PC-9 (cell line): ENCODE results near the gene ARHGAP11A. TPM values are rescaled to one million over a fixed set of nuclear protein-coding genes. Genes with fewer than 3 reads are reported as not detected.
"Not testable (repeated sequence)": the region's sequence is repeated elsewhere in the genome, so short reads cannot be mapped to it uniquely, and the experiment has no call there.

Source experiments
- BruUV-seq: library from RNA; stranded (reverse); fragments of 400-500 nt; replicated peaks from 2 replicates; lab custom pipeline; 2021; lab: Mats Ljungman, UMichigan
- CTCF ChIA-PET: fragments of 300-600 bp; sonication (Branson Sonifier 250); formaldehyde crosslinking; loops from one replicate; lab custom pipeline; 2022; ENCODE audit warnings: antibody characterized with exemption; lab: Charles Lee
- POLR2A ChIA-PET: fragments of 300-600 bp; sonication (Branson Sonifier 250); formaldehyde crosslinking; loops from one replicate; lab custom pipeline; 2022; ENCODE audit warnings: antibody characterized with exemption; ENCODE audit not compliant: unreplicated experiment; lab: Charles Lee
- DNase-seq, 2 experiments: peaks; one replicate each; pipeline versions ENCODE4 v3.0.0 to v3.0.0-alpha.2; 2015 to 2022; ENCODE audit warnings: mixed read lengths in 1 of 2
- H2AFZ ChIP-seq: fragments of 200-600 bp; sonication (generic); 2 replicates; pipeline ENCODE4 v1.8.1; 2017; ENCODE audit warnings: antibody characterized with exemption
- H3F3A ChIP-seq: fragments of 200-600 bp; sonication (generic); 2 replicates; pipeline ENCODE4 v1.8.1; 2017; ENCODE audit warnings: antibody characterized with exemption, mild to moderate bottlenecking, low read depth; ENCODE audit not compliant: insufficient read depth
- H3K27ac ChIP-seq: fragments of 200-600 bp; sonication (generic); 2 replicates; pipeline ENCODE4 v1.6.1; 2016; ENCODE audit warnings: mixed run types
- H3K27me3 ChIP-seq: fragments of 200-600 bp; sonication (generic); 2 replicates; pipeline ENCODE4 v1.6.1; 2016; ENCODE audit warnings: low read depth, mixed run types; ENCODE audit not compliant: insufficient read depth
- H3K36me3 ChIP-seq: fragments of 200-600 bp; sonication (generic); 2 replicates; pipeline ENCODE4 v1.6.1; 2016; ENCODE audit warnings: low read depth, mixed run types
- H3K4me1 ChIP-seq: fragments of 200-600 bp; sonication (generic); replicated peaks from 2 replicates; pipeline ENCODE4 v1.6.1; 2016; ENCODE audit warnings: mixed run types; ENCODE audit not compliant: insufficient read depth
- H3K4me2 ChIP-seq: fragments of 200-600 bp; sonication (generic); 2 replicates; pipeline ENCODE4 v1.6.1; 2017; ENCODE audit warnings: mixed run types
- H3K4me3 ChIP-seq: fragments of 200-600 bp; sonication (generic); 2 replicates; pipeline ENCODE4 v1.6.1; 2016; ENCODE audit warnings: mixed run types
- H3K79me2 ChIP-seq: fragments of 200-600 bp; sonication (generic); 2 replicates; pipeline ENCODE4 v1.6.1; 2017; ENCODE audit warnings: low read depth, mixed run types
- H3K9me2 ChIP-seq: fragments of 200-600 bp; sonication (generic); 2 replicates; pipeline ENCODE4 v1.8.1; 2017; ENCODE audit warnings: mild to moderate bottlenecking; ENCODE audit not compliant: insufficient read depth
- H3K9me3 ChIP-seq: fragments of 200-600 bp; sonication (generic); 2 replicates; pipeline ENCODE4 v1.8.1; 2016; ENCODE audit warnings: low read depth; ENCODE audit not compliant: insufficient read depth
- H4K20me1 ChIP-seq: fragments of 200-600 bp; sonication (generic); 2 replicates; pipeline ENCODE4 v1.8.1; 2017; ENCODE audit not compliant: insufficient read depth
- intact Hi-C: fragments of 100-400 bp; cut with micrococcal nuclease; formaldehyde crosslinking; loops from one replicate; pipeline ENCODE4 v1.10.0; 2022; ENCODE audit not compliant: unreplicated experiment
- total RNA-seq: library from RNA; stranded (reverse); gene quantifications from 2 replicates; pipeline ENCODE4 v1.2.3, GENCODE V29; 2021
- TF ChIP-seq, protein P1 (sequence below): fragments of 200-600 bp; sonication (generic); conservative IDR thresholded peaks from 2 replicates; pipeline ENCODE4 v1.6.1; 2017; ENCODE audit warnings: mixed run types, antibody characterized with exemption, mild to moderate bottlenecking, moderate library complexity

Gene ARHGAP11A
- total RNA-seq, 1 experiment from 2014 or later = 91.6 TPM

DNA sequence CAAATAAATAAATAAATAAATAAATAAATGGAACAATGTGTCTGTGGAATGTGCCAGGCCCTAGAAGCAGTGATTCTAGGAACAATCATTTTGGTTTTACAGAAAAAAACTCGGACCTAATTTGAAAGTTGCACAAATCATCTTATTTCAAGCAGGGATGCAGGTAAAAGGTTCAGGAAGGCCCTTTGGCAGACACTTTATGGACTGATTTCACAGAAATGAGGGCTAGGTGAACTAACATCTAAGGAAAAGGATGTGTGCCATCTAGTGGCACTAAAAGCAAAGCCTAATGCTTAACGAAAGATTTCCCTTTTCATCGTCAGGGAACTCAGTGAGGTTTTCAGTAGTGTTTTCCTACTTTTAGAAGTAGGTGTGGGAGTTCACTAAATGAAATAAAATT lies 4.6 kb upstream of the ARHGAP11A start:
- H3K79me2 ChIP-seq, H3K9me2 ChIP-seq, intact Hi-C loops, H3K27ac ChIP-seq, H3K4me3 ChIP-seq, BruUV-seq, POLR2A ChIA-PET, H3K4me1 ChIP-seq, H3K36me3 ChIP-seq, CTCF ChIA-PET, H3K27me3 ChIP-seq, H4K20me1 ChIP-seq, H2AFZ ChIP-seq, H3K4me2 ChIP-seq, H3F3A ChIP-seq, H3K9me3 ChIP-seq: not testable (repeated sequence)
- TF ChIP-seq, protein P1, sequence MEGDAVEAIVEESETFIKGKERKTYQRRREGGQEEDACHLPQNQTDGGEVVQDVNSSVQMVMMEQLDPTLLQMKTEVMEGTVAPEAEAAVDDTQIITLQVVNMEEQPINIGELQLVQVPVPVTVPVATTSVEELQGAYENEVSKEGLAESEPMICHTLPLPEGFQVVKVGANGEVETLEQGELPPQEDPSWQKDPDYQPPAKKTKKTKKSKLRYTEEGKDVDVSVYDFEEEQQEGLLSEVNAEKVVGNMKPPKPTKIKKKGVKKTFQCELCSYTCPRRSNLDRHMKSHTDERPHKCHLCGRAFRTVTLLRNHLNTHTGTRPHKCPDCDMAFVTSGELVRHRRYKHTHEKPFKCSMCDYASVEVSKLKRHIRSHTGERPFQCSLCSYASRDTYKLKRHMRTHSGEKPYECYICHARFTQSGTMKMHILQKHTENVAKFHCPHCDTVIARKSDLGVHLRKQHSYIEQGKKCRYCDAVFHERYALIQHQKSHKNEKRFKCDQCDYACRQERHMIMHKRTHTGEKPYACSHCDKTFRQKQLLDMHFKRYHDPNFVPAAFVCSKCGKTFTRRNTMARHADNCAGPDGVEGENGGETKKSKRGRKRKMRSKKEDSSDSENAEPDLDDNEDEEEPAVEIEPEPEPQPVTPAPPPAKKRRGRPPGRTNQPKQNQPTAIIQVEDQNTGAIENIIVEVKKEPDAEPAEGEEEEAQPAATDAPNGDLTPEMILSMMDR = peak; percentile 51
- peak in 1 of 2 experiments; percentile 33 for DNase-seq

DNA sequence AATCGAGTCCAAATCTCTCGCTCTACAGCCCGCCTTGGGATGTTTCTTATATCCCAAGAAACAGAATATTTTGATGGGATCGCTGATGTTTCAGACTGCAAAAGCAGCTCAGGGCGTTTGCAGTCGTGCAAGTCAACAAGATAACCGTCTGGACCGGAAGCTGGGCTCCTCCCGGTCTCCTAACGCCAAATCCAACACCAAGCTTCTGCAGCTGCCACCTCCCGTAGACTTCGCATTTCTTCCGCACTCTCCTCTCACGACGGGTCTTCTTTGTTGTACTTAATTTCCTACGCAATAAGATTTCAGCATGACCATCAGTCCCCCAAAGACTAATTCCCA lies 623 bp upstream of the ARHGAP11A start:
- H2AFZ ChIP-seq, H3K9me2 ChIP-seq, H3K27me3 ChIP-seq, H3F3A ChIP-seq, H3K4me1 ChIP-seq, H3K36me3 ChIP-seq, H3K9me3 ChIP-seq, POLR2A ChIA-PET, CTCF ChIA-PET, H4K20me1 ChIP-seq, intact Hi-C loops, DNase-seq: not testable (repeated sequence)
- Histone ChIP-seq H3K4me3 (peak overlapping the region; percentile 74), H3K4me2 (peak overlapping the region; percentile 49), H3K79me2 (peaks cover 38% of the 10 kb centered on the region), H3K27ac (0 out of 2 replicates have a peak overlapping the region, but pooled peaks have one; percentile 41)
- TSS peak; percentile 93 for BruUV-seq

DNA sequence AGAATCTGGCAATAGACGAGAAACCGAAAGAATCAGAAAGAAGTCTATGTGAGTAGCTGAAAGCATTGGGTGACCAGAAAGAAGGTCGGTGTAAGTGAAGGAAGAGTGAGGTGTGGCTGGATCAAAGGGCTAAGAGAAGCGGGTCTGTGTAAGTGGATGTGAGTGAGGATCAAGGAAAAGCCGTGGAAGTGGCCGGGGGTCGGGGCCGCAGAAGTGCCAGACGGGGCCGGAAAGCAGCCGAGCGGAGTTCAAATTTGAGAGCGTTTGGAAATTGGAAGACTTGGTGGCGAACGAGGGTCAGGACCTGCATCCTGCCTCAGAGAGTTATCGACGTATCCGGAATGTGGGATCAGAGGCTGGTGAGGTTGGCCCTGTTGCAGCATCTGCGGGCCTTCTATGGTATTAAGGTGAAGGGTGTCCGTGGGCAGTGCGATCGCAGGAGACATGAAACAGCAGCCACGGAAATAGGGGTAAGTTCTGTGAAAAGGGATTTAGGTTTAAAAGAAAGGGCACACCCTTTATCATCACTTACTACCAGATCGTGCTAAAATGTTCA lies 645 bp downstream of the ARHGAP11A start:
- intact Hi-C loops = not testable (repeated sequence)

DNA sequence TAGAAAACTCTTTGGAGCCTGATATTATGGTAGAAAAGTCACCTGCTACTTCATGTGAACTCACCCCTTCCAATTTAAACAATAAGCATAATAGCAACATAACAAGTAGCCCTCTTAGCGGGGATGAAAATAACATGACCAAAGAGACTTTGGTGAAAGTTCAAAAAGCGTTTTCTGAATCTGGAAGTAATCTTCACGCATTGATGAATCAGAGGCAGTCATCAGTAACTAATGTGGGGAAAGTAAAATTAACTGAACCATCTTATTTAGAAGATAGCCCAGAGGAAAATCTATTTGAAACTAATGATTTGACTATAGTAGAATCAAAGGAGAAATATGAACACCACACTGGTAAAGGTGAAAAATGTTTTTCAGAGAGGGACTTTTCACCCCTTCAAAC lies 21.1 kb downstream of the ARHGAP11A start:
- Histone ChIP-seq H3K27ac (no peak overlapping the region), H3K36me3 (no peaks in the 10 kb centered on the region), H3K9me3 (no peaks in the 10 kb centered on the region), H3K79me2 (no peaks in the 10 kb centered on the region), H2AFZ (no peak overlapping the region), H3K4me1 (no peaks in the 10 kb centered on the region), H4K20me1 (no peaks in the 10 kb centered on the region), H3K27me3 (no peaks in the 10 kb centered on the region), H3K4me2 (no peak overlapping the region), H3K9me2 (no peaks in the 10 kb centered on the region), H3F3A (no peaks in the 10 kb centered on the region), H3K4me3 (no peak overlapping the region)
- no peak for DNase-seq
- no TSS peak for BruUV-seq
- intact Hi-C loops = no loop called here
- ChIA-PET CTCF (no interaction called here), POLR2A (no interaction called here)
- TF ChIP-seq, protein P1 = no peak

More for the DNA sequence above, 645 bp downstream of the ARHGAP11A start:
- H4K20me1 ChIP-seq, H3K36me3 ChIP-seq, H3K27me3 ChIP-seq, H3K4me1 ChIP-seq, H3K9me2 ChIP-seq, POLR2A ChIA-PET, H3K9me3 ChIP-seq, CTCF ChIA-PET, DNase-seq, H3F3A ChIP-seq: not testable (repeated sequence)
- Histone ChIP-seq H3K27ac (peak overlapping the region; percentile 41; the same call in 1 of the 2 replicates), H3K4me2 (peak overlapping the region; percentile 76), H2AFZ (peak overlapping the region; percentile 76; the same call in 1 of the 2 replicates), H3K79me2 (peaks cover 38% of the 10 kb centered on the region), H3K4me3 (peak overlapping the region; percentile 74)
- BruUV-seq = TSS peak; percentile 46
